Type B pancreatic cell (in vitro differentiated cells): Measurements from ENCODE around the gene ANXA3. TPM values are rescaled to one million over a fixed set of nuclear protein-coding genes. Genes with fewer than 3 reads are reported as not detected.
"Not testable (repeated sequence)": the region's sequence is repeated elsewhere in the genome, so short reads cannot be mapped to it uniquely, and the experiment has no call there.

ENCODE experiments used
- DNase-seq: peaks from one replicate; pipeline ENCODE4 v3.0.0; 2021; ENCODE audit warnings: mixed read lengths; ENCODE audit not compliant: unreplicated experiment; ENCODE audit errors: extremely low spot score
- H3K27ac Mint-ChIP-seq: 2 replicates; pipeline ENCODE4 v1.8.0; 2021; ENCODE audit warnings: mild to moderate bottlenecking, mixed read lengths
- H3K27me3 Mint-ChIP-seq: 2 replicates; pipeline ENCODE4 v1.8.0; 2021; ENCODE audit warnings: mixed read lengths
- H3K36me3 Mint-ChIP-seq: 2 replicates; pipeline ENCODE4 v1.8.0; 2021; ENCODE audit warnings: mixed read lengths
- H3K4me1 Mint-ChIP-seq: one replicate; pipeline ENCODE4 v1.8.0; 2021; ENCODE audit warnings: mixed read lengths; ENCODE audit not compliant: unreplicated experiment
- H3K4me3 Mint-ChIP-seq: 2 replicates; pipeline ENCODE4 v1.8.0; 2021; ENCODE audit warnings: mild to moderate bottlenecking, mixed read lengths
- H3K9me3 Mint-ChIP-seq: 2 replicates; pipeline ENCODE4 v1.8.0; 2021; ENCODE audit warnings: mixed read lengths
- total RNA-seq: library from RNA; stranded (reverse); gene quantifications from 2 replicates; pipeline ENCODE4 v1.2.1, GENCODE V29; 2021; ENCODE audit warnings: low replicate concordance
- TF ChIP-seq, protein P1 (sequence below): fragments of 200-600 bp; sonication (generic); conservative IDR thresholded peaks from 2 replicates; pipeline ENCODE4 v1.5.0; 2021; ENCODE audit warnings: antibody characterized with exemption, mild to moderate bottlenecking

The ANXA3 gene
- total RNA-seq, 1 donor from 2014 or later = 56.6 TPM

DNA sequence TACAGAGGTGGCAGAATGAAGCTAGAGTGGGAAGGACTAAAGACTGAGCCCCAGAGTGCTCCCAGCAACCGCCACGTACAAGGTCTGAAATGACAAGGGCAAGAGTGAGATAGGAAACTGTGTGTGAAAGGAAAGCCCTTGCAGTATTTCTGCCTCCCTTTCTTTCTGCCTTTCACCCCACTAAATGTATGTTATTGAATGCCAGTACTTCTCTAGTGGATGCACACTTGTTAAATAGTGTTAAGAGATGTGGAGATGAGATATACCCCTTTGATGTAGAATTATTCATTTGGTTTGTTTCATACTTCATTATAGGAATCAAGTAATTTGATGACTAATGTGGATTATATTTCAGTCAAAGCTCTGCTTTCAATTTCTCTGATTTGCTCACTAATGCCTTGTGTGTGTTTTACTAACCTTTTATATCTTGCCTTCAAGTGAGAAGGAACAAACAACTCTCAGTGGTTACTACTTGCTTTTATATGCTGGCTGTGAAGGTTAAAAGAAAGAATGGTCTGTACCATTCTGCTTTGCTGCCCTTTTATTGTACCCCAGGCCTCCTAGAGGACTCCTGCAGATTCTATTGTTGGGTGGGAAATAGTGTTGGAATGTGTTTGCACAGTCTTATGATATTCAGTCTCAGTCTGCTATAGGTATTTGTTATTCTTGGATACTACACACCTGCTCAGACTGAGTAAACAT lies 8.0 kb upstream of the ANXA3 start:
- H3K27me3 Mint-ChIP-seq = no peaks in the 10 kb centered on the region
- H3K36me3 Mint-ChIP-seq = peaks cover 16% of the 10 kb centered on the region
- no peaks in the 10 kb centered on the region for H3K9me3 Mint-ChIP-seq
- TF ChIP-seq, protein P1, sequence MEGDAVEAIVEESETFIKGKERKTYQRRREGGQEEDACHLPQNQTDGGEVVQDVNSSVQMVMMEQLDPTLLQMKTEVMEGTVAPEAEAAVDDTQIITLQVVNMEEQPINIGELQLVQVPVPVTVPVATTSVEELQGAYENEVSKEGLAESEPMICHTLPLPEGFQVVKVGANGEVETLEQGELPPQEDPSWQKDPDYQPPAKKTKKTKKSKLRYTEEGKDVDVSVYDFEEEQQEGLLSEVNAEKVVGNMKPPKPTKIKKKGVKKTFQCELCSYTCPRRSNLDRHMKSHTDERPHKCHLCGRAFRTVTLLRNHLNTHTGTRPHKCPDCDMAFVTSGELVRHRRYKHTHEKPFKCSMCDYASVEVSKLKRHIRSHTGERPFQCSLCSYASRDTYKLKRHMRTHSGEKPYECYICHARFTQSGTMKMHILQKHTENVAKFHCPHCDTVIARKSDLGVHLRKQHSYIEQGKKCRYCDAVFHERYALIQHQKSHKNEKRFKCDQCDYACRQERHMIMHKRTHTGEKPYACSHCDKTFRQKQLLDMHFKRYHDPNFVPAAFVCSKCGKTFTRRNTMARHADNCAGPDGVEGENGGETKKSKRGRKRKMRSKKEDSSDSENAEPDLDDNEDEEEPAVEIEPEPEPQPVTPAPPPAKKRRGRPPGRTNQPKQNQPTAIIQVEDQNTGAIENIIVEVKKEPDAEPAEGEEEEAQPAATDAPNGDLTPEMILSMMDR = no peak
- H3K27ac Mint-ChIP-seq = peak overlapping the region; percentile 32
- peak overlapping the region; percentile 7 for H3K4me3 Mint-ChIP-seq
- no peak for DNase-seq
- peaks cover 22% of the 10 kb centered on the region for H3K4me1 Mint-ChIP-seq

DNA sequence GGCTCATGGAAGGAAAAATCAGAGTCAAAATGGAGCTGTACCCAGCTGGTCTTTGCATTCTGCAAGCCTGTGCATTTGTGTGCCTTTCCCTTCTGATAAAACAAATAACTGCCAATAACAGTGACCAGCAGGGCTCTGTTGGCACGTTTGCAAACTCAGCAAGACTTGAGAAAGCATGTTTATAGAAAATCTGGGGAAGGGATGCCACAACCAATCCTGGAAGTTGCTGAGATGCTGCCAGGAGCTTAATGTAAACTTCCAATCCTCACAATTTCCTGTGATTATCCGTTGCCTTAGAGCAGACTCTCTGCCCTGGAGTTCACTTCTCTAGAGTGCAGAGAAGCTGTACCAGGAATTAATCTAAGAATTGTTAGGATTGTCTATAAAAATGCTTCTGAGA lies 6.9 kb upstream of the ANXA3 start:
- DNase-seq = no peak
- Mint-ChIP-seq H3K4me1 (peaks cover 22% of the 10 kb centered on the region), H3K27me3 (no peaks in the 10 kb centered on the region), H3K4me3 (no peak overlapping the region), H3K27ac (no peak overlapping the region), H3K9me3 (no peaks in the 10 kb centered on the region), H3K36me3 (peaks cover 12% of the 10 kb centered on the region)
- TF ChIP-seq, protein P1 = no peak

DNA sequence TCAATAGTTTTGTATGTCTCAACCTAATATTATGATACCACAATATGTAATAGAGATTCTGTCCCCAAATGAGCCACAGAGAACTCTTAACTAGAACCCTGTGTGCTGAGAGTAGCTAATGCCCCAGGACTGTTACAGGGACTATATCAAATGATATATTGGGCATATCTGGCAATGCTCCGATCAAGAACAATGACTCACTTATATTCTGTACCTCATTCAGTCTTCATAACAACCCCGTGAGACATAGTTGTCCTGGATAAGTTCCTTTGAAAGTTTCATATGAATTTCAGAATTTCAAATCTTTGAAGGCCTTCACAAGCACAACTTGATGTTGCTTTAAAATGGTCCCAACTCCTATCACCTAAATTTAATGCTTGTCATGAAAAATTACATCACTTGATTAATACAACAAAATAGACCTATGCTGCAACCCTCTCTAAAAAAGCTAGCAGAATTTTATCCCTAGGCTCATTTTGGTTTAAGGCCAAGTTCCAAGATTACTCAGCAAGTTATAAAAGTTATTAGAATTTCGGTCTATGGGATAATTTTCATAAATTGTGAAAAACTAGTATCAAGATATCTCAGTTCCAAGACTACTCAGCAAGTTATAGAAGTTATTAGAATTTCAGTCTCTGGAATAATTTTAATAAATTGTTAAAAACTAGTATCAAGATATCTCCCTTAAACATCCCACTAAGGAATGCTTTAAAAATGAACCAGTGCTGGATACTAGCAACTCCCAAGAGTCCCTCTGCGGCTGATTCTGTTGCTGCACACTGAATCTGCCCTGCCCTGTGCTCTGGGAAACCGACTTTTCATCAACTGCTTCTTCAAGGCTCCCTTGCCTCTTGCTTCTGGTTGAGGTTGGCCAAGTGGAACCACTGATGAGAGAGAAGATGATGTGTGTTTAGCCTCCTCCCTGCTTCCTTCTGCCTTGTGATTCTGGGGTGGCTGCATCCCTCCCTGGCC lies 6.0 kb upstream of the ANXA3 start:
- H3K36me3 Mint-ChIP-seq = peaks cover 11% of the 10 kb centered on the region
- H3K27ac Mint-ChIP-seq = no peak overlapping the region

DNA sequence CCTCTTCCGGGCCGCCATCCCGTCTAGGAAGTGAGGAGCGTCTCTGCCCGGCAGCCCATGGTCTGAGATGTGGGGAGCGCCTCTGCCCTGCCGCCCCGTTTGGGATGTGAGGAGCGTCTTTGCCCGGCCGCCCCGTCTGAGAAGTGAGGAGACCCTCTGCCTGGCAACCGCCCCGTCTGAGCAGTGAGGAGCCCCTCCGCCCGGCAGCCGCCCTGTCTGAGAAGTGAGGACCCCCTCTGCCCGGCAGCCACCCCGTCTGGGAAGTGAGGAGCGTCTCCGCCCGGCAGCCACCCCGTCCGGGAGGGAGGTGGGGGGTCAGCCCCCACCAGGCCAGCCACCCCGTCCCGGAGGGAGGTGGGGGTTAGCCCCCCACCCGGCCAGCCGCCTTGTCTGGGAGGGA lies 3.7 kb upstream of the ANXA3 start:
- H3K36me3 Mint-ChIP-seq = not testable (repeated sequence)

More for the DNA sequence above, 6.0 kb upstream of the ANXA3 start:
- Mint-ChIP-seq H3K4me1 (peaks cover 22% of the 10 kb centered on the region), H3K4me3 (no peak overlapping the region), H3K9me3 (no peaks in the 10 kb centered on the region), H3K27me3 (peaks cover 2% of the 10 kb centered on the region)
- no peak for DNase-seq
- TF ChIP-seq, protein P1 = no peak

DNA sequence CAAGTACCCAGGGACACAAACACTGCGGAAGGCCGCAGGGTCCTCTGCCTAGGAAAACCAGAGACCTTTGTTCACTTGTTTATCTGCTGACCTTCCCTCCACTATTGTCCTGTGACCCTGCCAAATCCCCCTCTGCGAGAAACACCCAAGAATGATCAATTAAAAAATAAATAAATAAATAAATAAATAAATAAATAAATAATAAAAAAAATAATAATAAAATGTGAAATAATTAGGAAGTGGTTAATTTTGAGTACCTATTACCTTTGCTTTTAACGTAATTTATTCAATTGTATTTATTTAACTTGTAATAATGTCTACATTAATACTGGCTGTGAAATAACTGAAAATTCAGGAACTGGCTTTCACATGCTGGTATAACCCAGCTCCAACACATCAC lies 2.7 kb upstream of the ANXA3 start:
- H3K9me3 Mint-ChIP-seq, DNase-seq, H3K27ac Mint-ChIP-seq, H3K4me3 Mint-ChIP-seq, H3K36me3 Mint-ChIP-seq: not testable (repeated sequence)
- Mint-ChIP-seq H3K4me1 (peaks cover 34% of the 10 kb centered on the region), H3K27me3 (peaks cover 16% of the 10 kb centered on the region)

More for the DNA sequence above, 3.7 kb upstream of the ANXA3 start:
- H3K4me3 Mint-ChIP-seq, DNase-seq, H3K9me3 Mint-ChIP-seq, H3K27ac Mint-ChIP-seq: not testable (repeated sequence)
- Mint-ChIP-seq H3K27me3 (peaks cover 16% of the 10 kb centered on the region), H3K4me1 (peaks cover 34% of the 10 kb centered on the region)

DNA sequence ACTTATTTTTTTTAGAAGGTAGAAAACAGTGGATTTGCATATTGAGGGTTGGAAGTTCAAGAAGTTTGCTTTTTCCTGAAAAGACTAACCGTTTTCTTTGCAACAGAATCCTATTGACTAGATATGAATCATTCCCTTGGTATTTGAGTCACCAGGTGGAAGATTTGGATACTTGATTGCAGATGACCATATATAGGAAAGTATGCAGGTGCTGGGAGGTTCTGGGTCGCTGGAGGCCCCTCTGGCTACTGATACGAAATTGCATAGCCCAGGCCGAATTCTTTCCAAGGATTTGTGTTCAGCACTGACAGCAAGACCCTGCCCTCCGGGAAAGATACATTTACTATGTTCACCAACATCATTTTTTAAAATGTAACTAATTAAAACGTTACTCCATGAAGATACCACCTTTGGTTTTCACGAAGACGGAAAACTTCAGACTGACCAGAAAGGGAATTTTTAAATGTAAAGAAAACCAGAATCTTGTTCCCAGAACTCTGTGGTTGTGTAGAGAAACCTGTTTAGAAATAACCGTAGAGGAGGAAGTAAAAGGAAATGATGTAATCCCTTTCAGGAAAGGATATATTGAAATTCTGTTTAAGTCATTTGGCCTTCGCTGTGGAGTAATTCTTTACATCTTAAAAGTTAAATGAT lies 946 bp downstream of the ANXA3 start:
- peaks cover 3% of the 10 kb centered on the region for H3K36me3 Mint-ChIP-seq
- H3K9me3 Mint-ChIP-seq = no peaks in the 10 kb centered on the region
- peak overlapping the region; percentile 99 for H3K27ac Mint-ChIP-seq
- TF ChIP-seq, protein P1 = no peak
- DNase-seq = no peak
- H3K4me1 Mint-ChIP-seq = peaks cover 22% of the 10 kb centered on the region
- peaks cover 16% of the 10 kb centered on the region for H3K27me3 Mint-ChIP-seq
- peak overlapping the region; percentile 88 for H3K4me3 Mint-ChIP-seq
